Activated CD8-positive, alpha-beta memory T cell treated with anti-CD3 and anti-CD28 coated beads, Interleukin-2, amount 10 ng/mL, durations not matched to agents 7 days and 5 days (primary cell): ENCODE results near the gene POLR1E. TPM values are rescaled to one million over a fixed set of nuclear protein-coding genes. Genes with fewer than 3 reads are reported as not detected.
"Not testable (repeated sequence)": the region's sequence is repeated elsewhere in the genome, so short reads cannot be mapped to it uniquely, and the experiment has no call there.

ENCODE experiments used
- ATAC-seq: fragments of 150-1000 bp; cut with Tn5 transposase; one replicate; pipeline ENCODE4 v1.10.0; 2021; ENCODE audit warnings: moderate library complexity
- CTCF ChIA-PET: fragments of 350-600 bp; sonication (Branson Sonifier 250); formaldehyde crosslinking; loops from one replicate; lab custom pipeline; 2021; ENCODE audit warnings: antibody characterized with exemption; lab: Charles Lee
- DNase-seq: peaks from one replicate; pipeline ENCODE4 v3.0.0-alpha.2; 2020
- H3K27ac Mint-ChIP-seq: one replicate; pipeline ENCODE4 v1.8.0; 2021; ENCODE audit warnings: mild to moderate bottlenecking, mixed read lengths
- H3K27me3 Mint-ChIP-seq: one replicate; pipeline ENCODE4 v1.8.0; 2021; ENCODE audit warnings: mixed read lengths
- H3K36me3 Mint-ChIP-seq: one replicate; pipeline ENCODE4 v1.8.0; 2021; ENCODE audit warnings: mild to moderate bottlenecking, mixed read lengths
- H3K4me1 Mint-ChIP-seq: one replicate; pipeline ENCODE4 v1.8.0; 2021; ENCODE audit warnings: mixed read lengths
- H3K4me3 Mint-ChIP-seq: one replicate; pipeline ENCODE4 v1.8.0; 2021; ENCODE audit warnings: mild to moderate bottlenecking, moderate library complexity, mixed read lengths
- H3K9me3 Mint-ChIP-seq: one replicate; pipeline ENCODE4 v1.8.0; 2022; ENCODE audit warnings: low read depth, mixed read lengths
- total RNA-seq, 2 experiments: library from RNA; stranded (reverse); gene quantifications; one replicate each; pipeline ENCODE4 v1.2.3, GENCODE V29; 2021

POLR1E gene
- total RNA-seq, 2 experiments from 2014 or later = 35.5 to 43.0 TPM

- no peak for DNase-seq
- H3K27ac Mint-ChIP-seq = no peak overlapping the region
- CTCF ChIA-PET = no interaction called here
- H3K27me3 Mint-ChIP-seq = no peaks in the 10 kb centered on the region
- peaks cover 70% of the 10 kb centered on the region for H3K36me3 Mint-ChIP-seq
- no peak overlapping the region for H3K4me3 Mint-ChIP-seq
- peaks cover 5% of the 10 kb centered on the region for H3K4me1 Mint-ChIP-seq
- ATAC-seq = no peak
- no peaks in the 10 kb centered on the region for H3K9me3 Mint-ChIP-seq
These were observed 11.6 kb downstream of the POLR1E start for GRCh38 chr9:37497320-37497719.

GRCh38 chr9:37498457-37498856 lies 12.7 kb downstream of the POLR1E start:
- CTCF ChIA-PET = interaction anchor here (0.5 kb wide), 1 partner anchor 22 kb away, joined by 3 read pairs; no protein-coding TSS in a partner anchor
- H3K27ac Mint-ChIP-seq = no peak overlapping the region
- no peaks in the 10 kb centered on the region for H3K9me3 Mint-ChIP-seq
- H3K4me3 Mint-ChIP-seq = no peak overlapping the region
- peaks cover 71% of the 10 kb centered on the region for H3K36me3 Mint-ChIP-seq
- H3K4me1 Mint-ChIP-seq = peaks cover 17% of the 10 kb centered on the region
- DNase-seq (no peak), ATAC-seq (no peak)
- no peaks in the 10 kb centered on the region for H3K27me3 Mint-ChIP-seq

GRCh38 chr9:37499297-37499696 lies 13.5 kb downstream of the POLR1E start:
- Mint-ChIP-seq H3K36me3 (peaks cover 74% of the 10 kb centered on the region), H3K27me3 (no peaks in the 10 kb centered on the region), H3K4me1 (peaks cover 24% of the 10 kb centered on the region), H3K4me3 (no peak overlapping the region), H3K9me3 (no peaks in the 10 kb centered on the region), H3K27ac (no peak overlapping the region)
- DNase-seq = no peak
- CTCF ChIA-PET = no interaction called here
- no peak for ATAC-seq

- H3K9me3 Mint-ChIP-seq = no peaks in the 10 kb centered on the region
- CTCF ChIA-PET = no interaction called here
- H3K27ac Mint-ChIP-seq = no peak overlapping the region
- H3K4me3 Mint-ChIP-seq = no peak overlapping the region
- ATAC-seq = no peak
- no peak for DNase-seq
- H3K4me1 Mint-ChIP-seq = peaks cover 31% of the 10 kb centered on the region
- no peaks in the 10 kb centered on the region for H3K27me3 Mint-ChIP-seq
- peaks cover 62% of the 10 kb centered on the region for H3K36me3 Mint-ChIP-seq
These were observed 16.3 kb downstream of the POLR1E start for GRCh38 chr9:37501957-37502596.

GRCh38 chr9:37503736-37504135 lies 18.0 kb downstream of the POLR1E start:
- DNase-seq = peak; percentile 75
- CTCF ChIA-PET = no interaction called here
- Mint-ChIP-seq H3K4me3 (no peak overlapping the region), H3K4me1 (peaks cover 31% of the 10 kb centered on the region), H3K36me3 (peaks cover 55% of the 10 kb centered on the region), H3K9me3 (no peaks in the 10 kb centered on the region), H3K27ac (peak overlapping the region; percentile 82), H3K27me3 (no peaks in the 10 kb centered on the region)
- peak; percentile 86 for ATAC-seq

GRCh38 chr9:37504605-37505004 lies 18.9 kb downstream of the POLR1E start:
- no peak for ATAC-seq

GRCh38 chr9:37507566-37508134 lies 21.9 kb downstream of the POLR1E start:
- peaks cover 28% of the 10 kb centered on the region for H3K36me3 Mint-ChIP-seq
- H3K4me1 Mint-ChIP-seq = peaks cover 28% of the 10 kb centered on the region
- CTCF ChIA-PET = no interaction called here
- H3K27me3 Mint-ChIP-seq = no peaks in the 10 kb centered on the region
- no peak for DNase-seq
- no peak overlapping the region for H3K4me3 Mint-ChIP-seq
- H3K27ac Mint-ChIP-seq = no peak overlapping the region
- no peak for ATAC-seq
- H3K9me3 Mint-ChIP-seq = no peaks in the 10 kb centered on the region

More at GRCh38 chr9:37504605-37505004, 18.9 kb downstream of the POLR1E start:
- Mint-ChIP-seq H3K4me3 (no peak overlapping the region), H3K4me1 (peaks cover 31% of the 10 kb centered on the region), H3K27me3 (no peaks in the 10 kb centered on the region), H3K36me3 (peaks cover 53% of the 10 kb centered on the region), H3K9me3 (no peaks in the 10 kb centered on the region), H3K27ac (peak overlapping the region; percentile 24)
- DNase-seq = no peak
- CTCF ChIA-PET = no interaction called here

GRCh38 chr9:37508135-37508833 lies 22.5 kb downstream of the POLR1E start:
- Mint-ChIP-seq H3K27ac (no peak overlapping the region), H3K4me3 (no peak overlapping the region), H3K27me3 (no peaks in the 10 kb centered on the region), H3K36me3 (peaks cover 21% of the 10 kb centered on the region), H3K4me1 (peaks cover 22% of the 10 kb centered on the region), H3K9me3 (no peaks in the 10 kb centered on the region)
- DNase-seq (no peak), ATAC-seq (no peak)
- CTCF ChIA-PET = no interaction called here

- Mint-ChIP-seq H3K9me3 (no peaks in the 10 kb centered on the region), H3K4me1 (peaks cover 16% of the 10 kb centered on the region), H3K4me3 (no peak overlapping the region), H3K36me3 (peaks cover 16% of the 10 kb centered on the region), H3K27ac (no peak overlapping the region), H3K27me3 (no peaks in the 10 kb centered on the region)
- DNase-seq (no peak), ATAC-seq (no peak)
- CTCF ChIA-PET = no interaction called here
These were observed 23.1 kb downstream of the POLR1E start for GRCh38 chr9:37508834-37509206.

GRCh38 chr9:37509536-37509935 lies 23.8 kb downstream of the POLR1E start:
- Mint-ChIP-seq H3K4me1 (peaks cover 12% of the 10 kb centered on the region), H3K4me3 (no peak overlapping the region), H3K27me3 (no peaks in the 10 kb centered on the region), H3K36me3 (peaks cover 12% of the 10 kb centered on the region), H3K9me3 (no peaks in the 10 kb centered on the region), H3K27ac (no peak overlapping the region)
- no peak for ATAC-seq
- DNase-seq = no peak
- CTCF ChIA-PET = no interaction called here

GRCh38 chr9:37510053-37510452 lies 24.3 kb downstream of the POLR1E start:
- ATAC-seq, H3K27ac Mint-ChIP-seq, H3K4me3 Mint-ChIP-seq, CTCF ChIA-PET, H3K27me3 Mint-ChIP-seq, DNase-seq, H3K36me3 Mint-ChIP-seq, H3K9me3 Mint-ChIP-seq: not testable (repeated sequence)
- peaks cover 12% of the 10 kb centered on the region for H3K4me1 Mint-ChIP-seq

GRCh38 chr9:37511016-37512010 lies 25.6 kb downstream of the POLR1E start:
- Mint-ChIP-seq H3K9me3 (no peaks in the 10 kb centered on the region), H3K36me3 (peaks cover 5% of the 10 kb centered on the region), H3K4me1 (peaks cover 11% of the 10 kb centered on the region), H3K27ac (no peak overlapping the region), H3K27me3 (no peaks in the 10 kb centered on the region), H3K4me3 (no peak overlapping the region)
- DNase-seq (no peak), ATAC-seq (no peak)
- CTCF ChIA-PET = interaction anchor here (0.9 to 1.6 kb wide), 2 partner anchors 24 to 96 kb away, joined by 3 to 4 read pairs; no protein-coding TSS in a partner anchor

GRCh38 chr9:37512437-37512836 lies 26.7 kb downstream of the POLR1E start:
- Mint-ChIP-seq H3K27ac (no peak overlapping the region), H3K27me3 (no peaks in the 10 kb centered on the region), H3K4me3 (no peak overlapping the region), H3K4me1 (peaks cover 11% of the 10 kb centered on the region), H3K9me3 (no peaks in the 10 kb centered on the region), H3K36me3 (peaks cover under 1% of the 10 kb centered on the region)
- CTCF ChIA-PET = no interaction called here
- DNase-seq (peak; percentile 56), ATAC-seq (peak; percentile 38)
